ENCODE results near the gene VRK1.
"Not testable (repeated sequence)": the region's sequence is repeated elsewhere in the genome, so short reads cannot be mapped to it uniquely, and the experiment has no call there.

VRK1 gene

DNA sequence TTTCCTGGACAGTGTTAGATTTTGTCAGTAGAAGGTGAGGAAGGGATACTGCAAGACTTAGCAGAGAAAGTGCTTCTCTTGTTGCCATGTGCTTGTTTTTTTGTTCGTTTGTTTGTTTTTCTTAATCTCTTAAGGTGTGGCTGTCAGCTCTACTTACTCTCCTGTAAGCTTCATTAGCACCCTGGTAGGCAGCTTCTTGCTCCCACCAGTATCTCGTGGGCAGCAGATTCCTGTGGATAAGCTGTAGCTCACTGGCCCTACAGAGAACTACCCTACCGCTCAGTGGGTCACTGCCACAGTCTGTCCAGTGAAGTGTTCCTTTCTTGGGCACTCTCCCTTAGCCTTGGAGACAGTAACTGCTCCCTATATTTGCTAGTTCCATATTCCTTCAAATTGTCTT is 30.1 kb downstream of the VRK1 start:
- no peak for DNase-seq

DNA sequence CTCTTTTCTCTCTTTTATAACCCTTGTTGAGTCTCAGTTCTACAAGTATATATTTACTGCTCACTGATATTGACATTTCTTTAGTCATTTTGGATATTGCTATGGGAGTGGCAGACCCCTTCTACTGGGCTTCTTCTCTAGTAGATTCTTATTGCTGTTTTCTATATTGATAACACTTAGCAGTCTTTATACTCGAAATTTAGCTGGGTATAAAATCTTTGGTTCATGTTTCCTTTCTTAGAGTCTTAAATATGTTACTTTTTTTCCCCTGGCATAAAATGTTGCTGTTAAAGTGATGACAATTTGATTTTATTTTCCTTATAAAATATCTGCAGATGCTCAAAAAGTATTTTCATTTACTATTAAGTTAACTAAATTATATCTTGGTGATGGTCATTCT is 32.6 kb downstream of the VRK1 start:
- no peak for DNase-seq

DNA sequence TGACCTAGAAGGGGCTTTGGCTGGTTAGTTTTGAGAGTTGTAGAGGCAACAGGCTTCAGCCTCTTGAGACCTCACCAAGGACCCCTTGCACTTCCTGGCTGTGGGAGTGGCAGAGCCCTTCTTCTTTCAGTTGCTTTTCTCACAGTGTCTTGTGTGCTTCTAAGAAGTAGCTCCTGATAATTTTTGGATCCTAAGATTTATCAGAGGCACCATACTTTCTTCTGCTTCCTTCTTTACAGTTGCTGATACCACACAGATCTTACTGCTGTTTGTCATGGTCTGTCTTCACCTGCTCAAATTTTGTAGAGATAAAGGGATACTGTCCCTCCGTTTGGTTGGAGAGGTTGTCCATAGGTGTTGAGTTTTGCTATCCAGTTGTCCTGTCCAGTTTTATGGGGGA is 33.8 kb downstream of the VRK1 start:
- DNase-seq, result no peak

DNA sequence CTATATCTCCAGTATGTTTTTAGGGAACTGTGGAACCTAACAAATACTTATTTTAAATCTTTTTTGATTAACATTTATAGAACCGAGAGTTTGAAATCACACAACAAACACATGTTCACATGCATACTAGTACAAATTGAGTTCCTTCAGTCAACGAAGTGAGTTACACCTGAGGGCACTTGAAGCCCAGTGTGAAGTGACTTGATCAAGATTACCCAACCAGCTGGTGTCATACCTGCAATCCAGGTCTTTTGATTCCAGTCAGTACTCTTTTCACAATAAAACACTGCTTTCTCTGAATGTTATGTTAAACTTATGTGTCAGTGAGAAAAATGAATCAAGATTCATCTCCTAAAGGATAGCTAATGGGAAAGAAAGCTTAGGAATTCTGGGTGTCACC is 35.2 kb downstream of the VRK1 start:
- no peak for DNase-seq

DNA sequence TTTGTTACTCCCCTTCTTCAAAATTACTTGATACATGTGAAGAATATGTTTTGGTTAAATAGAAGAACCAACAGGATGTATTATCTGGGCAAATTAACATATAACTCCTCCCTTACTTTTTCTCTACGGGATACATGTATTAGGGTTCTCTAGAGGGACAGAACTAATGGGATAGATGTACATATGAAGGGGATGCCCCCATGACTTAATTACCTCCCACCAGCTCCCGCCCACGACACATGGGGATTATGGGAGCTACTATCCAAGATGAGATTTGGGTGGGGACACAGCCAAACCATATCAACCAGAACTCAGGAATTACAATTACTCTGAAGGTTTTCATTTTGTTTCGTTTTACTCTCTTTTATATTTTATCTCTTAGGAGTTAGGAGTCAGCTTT is 41.3 kb downstream of the VRK1 start:
- no peak for DNase-seq

DNA sequence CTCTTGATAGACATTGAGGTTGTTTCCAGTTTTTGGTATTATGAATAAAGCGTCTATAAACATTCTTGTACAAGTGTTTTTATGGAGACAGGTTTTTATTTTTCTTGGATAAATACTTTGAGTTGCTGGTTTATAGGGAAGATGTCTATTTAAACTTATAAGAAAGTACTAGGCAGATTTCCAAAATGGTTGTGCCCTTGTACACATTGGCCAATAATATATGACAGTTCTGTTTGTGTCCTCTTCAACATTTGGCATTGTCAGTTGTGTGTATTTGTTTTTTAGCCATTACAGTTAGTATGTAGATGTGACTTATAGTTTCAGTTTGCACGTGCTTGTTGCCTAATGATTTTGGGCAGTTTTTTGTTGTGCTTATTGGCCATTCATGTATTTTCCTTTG is 42.1 kb downstream of the VRK1 start:
- DNase-seq, result no peak

DNA sequence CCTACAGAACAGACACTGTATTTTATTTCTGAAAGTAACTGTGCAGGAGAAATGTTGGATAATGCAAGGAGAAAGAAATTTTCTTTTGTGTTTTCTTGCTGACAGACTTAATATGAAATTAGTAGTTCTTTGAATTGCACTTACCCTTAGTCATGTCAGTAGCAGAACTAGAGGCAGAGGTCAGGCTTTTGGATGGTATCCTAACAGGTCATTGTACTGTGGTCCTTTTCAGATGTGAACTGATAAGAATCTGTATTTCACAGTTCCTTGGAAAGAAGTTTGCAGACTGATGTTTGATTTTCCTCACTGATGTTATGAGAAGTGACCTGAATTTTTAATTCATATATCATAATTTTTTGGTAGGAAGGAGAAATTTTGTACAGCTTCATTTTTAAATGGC is 46.0 kb downstream of the VRK1 start:
- DNase-seq, result no peak

DNA sequence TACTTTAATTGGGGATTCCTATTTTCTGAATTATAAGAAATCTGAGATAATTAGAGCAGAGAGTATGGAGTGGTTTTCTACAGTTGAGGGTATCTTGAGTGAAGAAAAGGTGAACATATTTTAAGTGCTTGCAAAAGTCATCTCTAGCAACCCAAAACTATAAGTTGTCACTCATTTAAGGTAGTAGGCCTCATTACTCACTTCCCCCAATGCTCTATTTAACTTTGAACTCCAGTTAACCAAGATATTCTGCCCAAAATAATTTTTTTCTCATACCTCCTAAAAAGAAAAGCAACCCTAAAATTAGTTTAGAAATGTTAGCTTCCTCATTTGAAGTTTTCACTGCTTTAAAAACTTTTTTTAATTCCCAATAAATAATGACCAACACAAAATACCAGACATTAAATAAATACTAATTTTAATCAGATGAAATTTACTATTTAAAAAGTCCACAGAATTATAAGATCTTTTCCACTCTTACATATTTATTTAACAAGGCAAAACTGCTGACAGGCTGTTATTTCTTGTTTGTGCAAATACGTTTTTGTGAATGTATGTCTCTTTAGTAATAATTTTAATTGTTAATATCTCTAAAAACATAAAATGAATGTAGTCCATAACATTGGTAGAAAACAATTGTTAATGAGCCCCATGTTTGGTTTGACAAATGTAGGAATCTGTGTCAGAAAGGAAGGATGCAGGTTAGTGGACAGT is 47.8 kb downstream of the VRK1 start:
- DNase-seq, result no peak

DNA sequence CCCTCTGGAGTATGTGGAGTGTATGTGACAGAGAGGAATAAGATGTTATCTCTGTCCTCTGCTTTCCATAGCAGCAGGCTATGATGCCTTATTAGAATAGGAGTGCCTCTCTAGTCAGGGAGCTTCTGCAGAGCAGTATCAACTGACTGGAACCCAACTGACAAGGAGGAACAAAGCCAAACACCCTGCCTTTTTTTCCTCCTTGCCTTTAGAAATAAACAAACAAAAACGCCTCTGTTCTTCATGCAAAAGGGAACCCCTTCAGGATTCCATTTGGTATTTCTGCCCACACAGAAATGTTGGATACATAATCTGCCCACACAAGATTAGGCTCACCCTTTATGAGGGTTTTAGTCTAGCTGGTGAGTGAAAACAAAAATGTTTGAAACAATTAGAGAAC is 50.3 kb downstream of the VRK1 start:
- no peak for DNase-seq

DNA sequence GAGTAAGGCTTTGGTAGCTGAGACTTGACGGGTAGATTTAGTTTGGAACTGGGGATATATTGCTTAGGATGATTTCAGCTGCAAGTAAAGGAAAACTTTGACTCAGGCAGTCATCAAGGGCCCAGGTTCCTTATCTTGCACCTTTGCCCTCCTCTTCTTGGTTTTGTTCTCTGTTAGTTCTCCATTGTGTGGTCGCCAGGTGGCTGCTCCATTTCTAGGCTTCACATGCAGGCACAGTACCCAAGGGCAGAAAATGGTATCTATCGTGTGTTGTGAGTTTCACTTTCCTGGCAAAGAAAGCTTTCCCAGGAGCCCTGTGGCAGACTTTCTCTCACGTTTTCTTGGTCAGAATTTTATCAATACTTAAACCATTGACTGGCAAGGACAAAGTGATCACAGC is 50.8 kb downstream of the VRK1 start:
- no peak for DNase-seq

DNA sequence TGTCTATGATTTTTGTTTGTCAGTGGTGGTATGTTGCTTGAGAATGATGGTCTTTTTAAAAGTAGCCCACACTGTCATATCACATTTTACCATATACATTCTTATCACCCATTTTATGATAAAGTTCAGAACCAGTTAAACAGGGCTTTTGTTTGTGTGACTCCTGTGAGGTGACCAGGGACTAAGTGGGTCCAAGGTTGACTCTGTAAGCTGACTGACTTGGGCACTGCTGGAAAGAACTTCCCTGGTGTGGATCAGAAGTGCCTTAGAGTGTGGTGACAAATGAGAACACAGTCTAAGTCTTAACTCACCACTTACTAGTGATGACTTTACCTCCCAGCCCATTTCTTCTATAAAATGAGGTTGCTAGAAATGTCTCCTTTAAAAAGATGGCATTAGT is 52.6 kb downstream of the VRK1 start:
- no peak for DNase-seq

DNA sequence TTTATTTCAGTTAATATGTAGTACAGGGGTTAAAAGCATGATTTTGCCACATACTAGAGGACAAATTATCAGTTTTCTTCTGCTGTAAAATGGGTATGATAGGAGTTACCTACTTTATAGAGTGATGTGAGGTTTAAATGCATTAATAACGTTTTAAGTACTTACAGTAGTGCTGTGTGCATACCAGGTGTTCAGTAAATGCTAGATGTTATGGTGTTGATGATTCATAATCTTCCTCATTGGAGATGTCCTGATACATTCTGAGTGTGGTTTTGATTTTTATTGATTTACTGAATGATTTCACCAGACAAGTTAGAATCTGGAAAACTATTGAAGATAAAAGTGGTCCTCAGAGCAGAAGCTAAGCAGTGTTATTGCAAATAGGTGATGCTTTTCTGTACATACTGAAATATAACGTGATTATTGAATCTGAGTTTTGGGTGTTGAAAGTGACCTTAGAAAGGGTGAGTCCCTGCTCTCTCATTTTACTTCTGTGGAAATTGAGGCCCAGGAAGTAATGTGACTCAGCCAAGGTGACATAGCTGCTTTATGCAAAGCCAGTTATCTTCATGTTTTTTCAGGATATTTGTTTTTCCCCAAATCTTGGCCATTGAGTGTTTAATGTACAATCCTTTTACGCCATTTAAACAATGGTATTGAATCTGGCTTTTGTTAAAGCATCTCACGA is 54.7 kb downstream of the VRK1 start:
- no peak for DNase-seq

DNA sequence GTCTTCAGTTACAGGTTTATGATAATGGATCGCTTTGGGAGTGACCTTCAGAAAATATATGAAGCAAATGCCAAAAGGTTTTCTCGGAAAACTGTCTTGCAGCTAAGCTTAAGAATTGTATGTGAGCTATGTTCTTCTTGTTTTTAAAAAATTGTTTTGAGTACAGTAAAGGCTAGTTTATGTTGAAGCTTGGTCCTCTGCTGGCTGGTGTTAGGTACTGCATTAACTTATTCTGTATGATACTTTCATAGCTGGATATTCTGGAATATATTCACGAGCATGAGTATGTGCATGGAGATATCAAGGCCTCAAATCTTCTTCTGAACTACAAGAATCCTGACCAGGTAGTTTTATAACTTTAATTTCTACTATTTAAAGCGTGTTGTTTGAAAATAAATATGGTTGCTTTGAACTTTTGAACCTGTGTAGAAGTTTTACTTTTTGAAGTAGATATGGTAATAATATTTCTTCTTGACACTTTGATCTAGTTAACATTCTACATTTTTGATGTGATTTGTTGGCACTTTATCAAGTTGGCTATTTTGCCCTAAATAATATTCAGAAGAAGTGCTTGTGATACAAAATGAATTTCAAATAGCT is 55.7 kb downstream of the VRK1 start:
- peak; percentile 29 for DNase-seq

DNA sequence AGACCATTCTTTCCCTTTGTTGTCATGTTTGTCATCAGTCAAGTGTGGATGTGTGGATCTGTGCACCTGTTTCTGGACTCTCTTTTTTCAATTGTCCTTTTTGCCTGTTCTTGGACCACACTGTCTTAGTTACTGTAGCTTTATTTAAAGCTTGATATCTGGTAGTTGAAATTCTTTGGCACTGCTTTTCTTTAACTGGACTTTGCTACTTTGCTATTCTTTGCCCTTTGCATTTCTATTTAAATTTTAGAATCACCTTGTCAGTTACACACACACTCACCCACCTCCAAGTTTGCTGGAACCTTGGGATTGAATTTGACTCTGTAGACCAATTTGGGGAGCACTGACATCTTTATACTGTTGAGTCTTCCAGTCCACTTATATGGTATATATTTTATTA is 61.5 kb downstream of the VRK1 start:
- no peak for DNase-seq

DNA sequence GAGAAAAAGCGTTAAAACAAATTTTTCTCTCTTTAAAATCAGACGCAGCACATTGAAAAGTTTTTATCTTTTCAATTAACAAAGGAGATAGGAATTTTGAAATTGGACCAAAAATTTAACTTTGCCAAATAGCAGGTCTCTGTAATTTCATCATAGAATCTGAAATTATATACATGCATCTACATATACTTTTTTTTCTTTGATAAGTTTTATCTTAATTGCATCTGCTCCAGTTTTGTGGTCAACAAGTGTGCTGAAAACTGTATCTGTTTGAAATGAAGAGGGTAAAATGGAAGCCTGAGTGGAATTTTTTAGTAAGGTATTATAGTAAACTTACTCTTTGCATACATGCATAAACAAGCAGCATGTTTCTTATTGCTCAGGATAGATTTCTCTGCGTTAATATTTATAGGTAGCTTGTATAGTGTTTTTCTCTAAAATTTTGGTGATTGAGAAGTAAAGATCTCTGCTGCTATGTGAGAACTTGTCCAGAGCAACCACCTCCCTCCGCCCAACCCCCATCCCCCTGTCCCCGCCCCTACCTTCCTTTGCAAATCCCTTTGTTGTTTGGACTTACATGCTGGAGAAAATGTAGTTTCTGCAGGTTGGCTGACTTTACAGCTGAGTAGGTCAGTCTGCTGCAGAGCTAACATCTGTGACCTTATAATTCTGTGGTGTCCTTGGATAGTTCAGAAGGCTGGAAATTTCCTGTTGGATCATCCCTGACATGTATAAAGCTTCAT is 64.6 kb downstream of the VRK1 start:
- DNase-seq, result no peak

DNA sequence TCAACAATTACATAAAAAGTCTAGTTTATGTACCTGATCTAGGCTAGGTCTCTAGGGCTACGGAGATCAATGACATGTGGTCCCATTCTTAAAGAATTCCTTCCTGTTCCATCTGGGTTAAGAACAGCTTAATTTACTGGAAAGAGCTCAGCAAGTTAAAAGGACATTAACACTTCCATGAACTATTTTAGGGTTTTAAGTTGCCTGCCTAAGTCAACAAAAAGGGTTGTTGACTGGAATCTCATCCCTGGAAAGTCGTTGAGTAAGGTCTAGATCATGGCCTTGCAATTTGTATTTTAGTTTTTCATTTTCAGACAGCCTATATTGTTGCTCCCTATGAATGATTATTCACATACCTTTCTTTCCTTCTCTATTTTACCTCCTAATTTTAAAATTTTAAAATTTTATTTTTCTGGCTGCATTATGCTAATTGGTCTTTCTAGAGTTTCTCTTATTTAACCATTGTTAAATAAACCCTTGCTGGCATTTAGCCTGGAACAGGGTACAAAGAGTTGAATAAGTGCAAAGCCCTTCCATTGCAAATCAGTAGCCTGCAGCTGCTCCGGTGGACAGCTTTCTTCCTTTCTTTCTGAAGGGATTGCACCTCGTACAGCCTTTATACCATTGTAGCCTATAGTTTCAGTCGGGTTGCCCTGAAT is 66.3 kb downstream of the VRK1 start:
- no peak for DNase-seq

DNA sequence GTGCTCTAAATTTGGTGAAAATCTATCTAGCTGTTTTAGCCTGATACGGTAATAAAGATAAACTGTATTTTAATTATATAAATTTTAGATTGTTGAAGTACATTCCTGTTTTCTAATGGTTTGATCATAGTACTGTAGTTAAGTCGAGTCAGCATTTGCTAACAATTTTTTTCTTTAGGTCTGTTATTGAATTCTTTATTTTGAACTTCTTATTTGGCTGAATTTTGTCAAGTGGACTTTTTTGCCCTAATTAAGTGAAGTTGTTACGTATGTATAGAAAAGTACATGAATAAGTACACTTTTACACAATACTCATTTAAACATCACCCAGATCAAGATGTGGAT is 66.8 kb downstream of the VRK1 start:
- no peak for DNase-seq

DNA sequence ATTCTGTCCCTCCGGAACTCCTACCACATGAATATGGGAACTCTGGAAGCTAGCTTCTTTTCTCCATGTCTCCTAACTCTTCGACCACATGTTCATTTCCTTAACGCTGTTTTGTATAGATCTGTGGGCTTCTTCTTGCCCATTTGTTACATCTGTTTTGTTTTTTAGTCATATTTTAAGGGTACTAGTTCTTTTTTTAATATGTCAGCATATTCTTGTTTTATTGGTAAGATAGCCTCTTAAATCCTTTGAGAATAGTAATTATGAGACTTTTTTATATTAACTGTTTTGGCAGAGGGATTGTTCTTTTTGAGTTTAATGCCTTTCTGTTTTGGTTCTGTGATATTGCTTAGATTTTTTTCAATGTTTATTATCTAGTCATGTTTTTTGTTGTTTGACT is 70.5 kb downstream of the VRK1 start:
- no peak for DNase-seq

DNA sequence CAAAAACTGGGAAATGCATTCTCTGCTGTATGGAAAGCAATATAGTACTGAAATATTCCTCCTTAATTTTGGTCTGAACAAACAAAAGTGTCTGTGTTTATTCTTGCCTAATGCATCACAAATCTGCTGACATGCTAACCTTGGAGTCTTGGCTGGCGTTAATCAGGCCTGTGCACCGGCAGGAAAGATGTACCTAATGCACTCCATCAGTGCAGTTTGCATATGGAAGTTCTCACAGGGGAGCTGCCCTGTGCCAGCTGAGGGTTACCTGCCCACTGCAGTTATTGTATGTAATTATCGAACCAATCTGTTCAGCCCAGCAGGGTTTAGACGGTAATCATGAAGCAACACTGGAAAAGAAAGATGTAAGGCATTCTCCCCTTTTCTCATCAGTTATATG is 76.9 kb downstream of the VRK1 start:
- DNase-seq, result no peak

DNA sequence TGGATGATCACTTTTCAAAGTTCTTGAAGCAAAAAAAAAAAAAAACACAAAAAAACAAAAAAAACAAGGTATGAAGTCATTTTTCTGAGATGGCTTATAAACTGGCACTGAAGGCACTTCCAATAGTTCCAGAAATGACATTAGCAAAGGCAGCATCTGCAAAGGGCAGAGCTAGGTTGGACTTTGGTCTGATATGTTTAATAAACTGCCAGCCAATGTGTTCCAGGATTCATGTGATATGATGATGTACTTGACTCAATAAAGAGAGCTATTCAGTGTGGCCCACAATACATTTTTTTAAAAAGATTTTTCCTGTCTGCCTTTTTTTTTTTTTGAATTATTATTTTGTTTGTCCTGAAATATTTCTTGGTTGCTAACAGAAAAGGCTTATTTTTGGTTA is 79.6 kb downstream of the VRK1 start:
- no peak for DNase-seq

DNA sequence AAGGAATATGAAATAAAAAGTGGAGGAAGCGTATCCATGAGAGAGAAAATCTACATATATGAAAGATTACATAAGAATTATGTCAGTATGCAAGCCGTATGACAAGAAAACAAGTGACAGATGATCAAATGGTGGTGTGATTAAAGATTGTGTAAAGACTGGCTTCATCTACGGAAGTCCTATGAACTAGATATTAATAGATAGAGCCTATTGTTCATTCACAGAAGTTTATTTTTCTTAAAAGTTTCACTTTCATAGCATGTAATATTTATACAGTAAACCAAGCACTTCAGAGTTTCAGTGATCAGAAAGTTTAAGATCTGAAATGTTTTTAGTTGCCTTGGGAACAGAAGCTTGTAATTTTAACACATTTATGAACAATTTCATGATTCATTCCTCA is 84.5 kb downstream of the VRK1 start:
- no peak for DNase-seq

DNA sequence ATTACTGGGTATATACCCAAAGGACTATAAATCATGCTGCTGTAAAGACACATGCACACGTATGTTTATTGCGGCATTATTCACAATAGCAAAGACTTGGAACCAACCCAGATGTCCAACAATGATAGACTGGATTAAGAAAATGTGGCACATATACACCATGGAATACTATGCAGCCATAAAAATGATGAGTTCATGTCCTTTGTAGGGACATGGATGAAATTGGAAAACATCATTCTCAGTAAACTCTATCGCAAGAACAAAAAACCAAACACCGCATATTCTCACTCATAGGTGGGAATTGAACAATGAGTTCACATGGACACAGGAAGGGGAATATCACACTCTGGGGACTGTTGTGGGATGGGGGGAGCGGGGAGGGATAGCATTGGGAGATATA is 86.8 kb downstream of the VRK1 start:
- DNase-seq, result not testable (repeated sequence)

DNA sequence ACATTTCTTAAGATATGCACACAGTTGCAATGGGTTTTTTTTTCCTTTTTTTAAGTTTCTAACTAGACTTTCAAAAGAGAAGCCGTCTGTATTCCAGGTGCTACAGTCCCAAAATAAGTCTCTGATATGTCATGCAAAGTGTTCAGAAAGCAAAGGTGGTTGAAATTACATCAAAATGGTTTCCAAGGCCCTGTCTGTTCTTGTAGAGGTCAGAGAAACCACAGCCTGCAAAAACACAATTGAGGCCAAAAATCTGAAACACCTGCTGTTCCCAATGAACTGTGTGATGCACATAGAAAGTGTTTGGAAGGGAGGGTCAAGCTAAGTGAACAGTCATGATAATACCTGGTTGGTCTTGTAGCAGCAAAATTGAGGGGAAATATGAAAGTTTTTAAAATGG is 91.0 kb downstream of the VRK1 start:
- DNase-seq, result no peak

DNA sequence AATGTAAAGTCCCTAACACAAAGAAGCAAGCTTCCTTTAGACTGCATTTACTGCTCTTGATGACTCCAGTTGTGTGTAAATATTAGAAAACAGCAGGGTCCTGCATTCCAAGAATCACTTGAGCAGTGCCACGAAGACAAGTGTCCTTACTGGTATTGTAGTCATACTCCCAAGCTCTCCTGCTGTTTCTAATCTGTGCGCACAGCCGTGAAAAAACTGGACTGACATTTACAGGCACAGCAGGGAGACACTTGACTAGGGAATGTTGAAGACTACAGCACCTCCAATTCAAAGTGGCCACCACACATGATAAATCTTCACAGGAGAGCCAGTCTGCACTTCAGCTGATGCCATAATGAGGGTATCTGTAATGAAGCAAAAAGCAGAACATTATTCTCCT is 91.4 kb downstream of the VRK1 start:
- DNase-seq, result no peak
